Endothelial cell of umbilical vein (primary cell): ENCODE measurements around the gene EDRF1. TPM values are rescaled to one million over a fixed set of nuclear protein-coding genes. Genes with fewer than 3 reads are reported as not detected.

ENCODE experiments used
- BruUV-seq: library from RNA; stranded (reverse); fragments of 400-500 nt; replicated peaks from 2 replicates; lab custom pipeline; 2021; lab: Mats Ljungman, UMichigan
- CTCF ChIA-PET: fragments of 300-600, 350-600 bp; sonication (Branson Sonifier 250); formaldehyde crosslinking; loops from one replicate; lab custom pipeline; 2021; ENCODE audit warnings: antibody characterized with exemption, inconsistent platforms; lab: Charles Lee
- POLR2A ChIA-PET: fragments of 300-600, 350-600 bp; sonication (Branson Sonifier 250); formaldehyde crosslinking; loops from one replicate; lab custom pipeline; 2021; ENCODE audit warnings: antibody characterized with exemption, inconsistent platforms; lab: Charles Lee
- DNase-seq: peaks from one replicate; pipeline ENCODE4 v3.0.0-alpha.2; 2011; ENCODE audit warnings: low read depth, low spot score
- FAIRE-seq: peaks from 2 replicates; lab custom pipeline; 2011; peaks lifted over from hg19 to GRCh38; lab: Jason Lieb, UNC
- H2AFZ ChIP-seq: 2 replicates; pipeline ENCODE4 v1.6.0; 2012; ENCODE audit warnings: low read depth, low read length, control low read depth, inconsistent platforms
- H3K27ac ChIP-seq: 2 replicates; pipeline ENCODE4 v1.5.1; 2011; ENCODE audit warnings: low read depth, mild to moderate bottlenecking, control low read depth, low read length, moderate library complexity; ENCODE audit not compliant: insufficient read depth
- H3K27me3 ChIP-seq, 2 experiments: 2 replicates each; pipeline versions ENCODE4 v1.6.0 to v1.6.1; 2011; ENCODE audit warnings: low read length in 2 of 2, mixed read lengths in 1 of 2; ENCODE audit not compliant: control insufficient read depth in 2 of 2, insufficient read depth in 2 of 2
- H3K36me3 ChIP-seq, 2 experiments: 2 replicates in 1 of 2; 3 replicates in 1 of 2; pipeline ENCODE4 v1.5.1; 2011; ENCODE audit warnings: low read length in 2 of 2, mild to moderate bottlenecking in 1 of 2, moderate library complexity in 1 of 2; ENCODE audit not compliant: control insufficient read depth in 2 of 2, insufficient read depth in 2 of 2; ENCODE audit errors: extremely low read depth in 1 of 2
- H3K4me1 ChIP-seq: 3 replicates; pipeline ENCODE4 v1.5.1; 2011; ENCODE audit warnings: mild to moderate bottlenecking, low read length; ENCODE audit not compliant: control insufficient read depth, insufficient read depth; ENCODE audit errors: extremely low read depth
- H3K4me2 ChIP-seq: 2 replicates; pipeline ENCODE4 v1.6.1; 2011; ENCODE audit warnings: low read length, control low read depth, mixed read lengths; ENCODE audit not compliant: insufficient read depth
- H3K4me3 ChIP-seq, 3 experiments: fragments of 200-600 bp in 1 of 3; sonication (generic), shearing (Covaris generic) in 1 of 3; replicated peaks in 1 of 3; 2 replicates each; pipeline ENCODE4 v1.5.1; 2011 to 2016; ENCODE audit warnings: control low read depth in 3 of 3, low read length in 3 of 3, mild to moderate bottlenecking in 2 of 3, inconsistent platforms in 1 of 3, low read depth in 1 of 3, moderate library complexity in 1 of 3; ENCODE audit not compliant: insufficient read depth in 1 of 3
- H3K79me2 ChIP-seq: 2 replicates; pipeline ENCODE4 v1.6.0; 2012; ENCODE audit warnings: low read length, inconsistent platforms; ENCODE audit not compliant: control insufficient read depth, insufficient read depth
- H3K9ac ChIP-seq: replicated peaks from 2 replicates; pipeline ENCODE3; 2011; ENCODE audit warnings: low read length, control low read depth; ENCODE audit not compliant: insufficient read depth; ENCODE audit errors: extremely low read depth
- H3K9me1 ChIP-seq: replicated peaks from 3 replicates; pipeline ENCODE4 v1.6.0; 2011; ENCODE audit warnings: mild to moderate bottlenecking, low read length; ENCODE audit not compliant: control insufficient read depth, insufficient read depth; ENCODE audit errors: extremely low read depth
- H3K9me3 ChIP-seq: replicated peaks from 2 replicates; pipeline ENCODE4 v1.5.1; 2012; ENCODE audit warnings: low read length, inconsistent platforms; ENCODE audit not compliant: control insufficient read depth, insufficient read depth
- H4K20me1 ChIP-seq: replicated peaks from 2 replicates; pipeline ENCODE3; 2011; ENCODE audit warnings: mild to moderate bottlenecking, low read length; ENCODE audit not compliant: control insufficient read depth, insufficient read depth; ENCODE audit errors: extremely low read depth
- EZH2 ChIP-seq: IDR thresholded peaks from 2 replicates; pipeline ENCODE4 v1.6.1; 2012; ENCODE audit warnings: borderline replicate concordance, low read depth, mild to moderate bottlenecking, moderate library complexity, low read length, inconsistent platforms; ENCODE audit not compliant: severe bottlenecking
- FOS ChIP-seq: IDR thresholded peaks from 2 replicates; pipeline ENCODE4 v1.6.1; 2011; ENCODE audit warnings: mild to moderate bottlenecking, low read length, moderate library complexity, borderline replicate concordance; ENCODE audit not compliant: insufficient read depth
- GATA2 ChIP-seq: IDR thresholded peaks from 2 replicates; pipeline ENCODE4 v1.7.0; 2011; ENCODE audit warnings: low read depth, mild to moderate bottlenecking, moderate library complexity, mixed read lengths, low read length; ENCODE audit not compliant: insufficient read length, insufficient read depth
- JUN ChIP-seq: IDR thresholded peaks from 2 replicates; pipeline ENCODE4 v1.6.1; 2011; ENCODE audit warnings: borderline replicate concordance, low read depth; ENCODE audit not compliant: insufficient read length, insufficient read depth
- MAX ChIP-seq: IDR thresholded peaks from 2 replicates; pipeline ENCODE4 v1.6.1; 2011; ENCODE audit not compliant: insufficient read depth, insufficient read length
- MYC ChIP-seq: IDR thresholded peaks from one replicate; pipeline ENCODE4 v1.6.1; 2011; ENCODE audit warnings: mild to moderate bottlenecking, low read depth, low read length
- POLR2A ChIP-seq: IDR thresholded peaks from 2 replicates; pipeline ENCODE4 v1.6.1; 2012; ENCODE audit warnings: low read depth, mild to moderate bottlenecking, control low read depth, low read length
- POLR2AphosphoS5 ChIP-seq: IDR thresholded peaks from 2 replicates; pipeline ENCODE4 v1.6.1; 2012; ENCODE audit warnings: low read depth, mild to moderate bottlenecking, control low read depth, low read length, moderate library complexity; ENCODE audit not compliant: insufficient read depth
- dilution Hi-C: fragments of 300-500 bp; cut with MboI; formaldehyde crosslinking; loops from one replicate; pipeline ENCODE4 v1.15.0; 2019; ENCODE audit warnings: low sequenced_read_pairs; ENCODE audit not compliant: extremely low pct_ligation_motif_present
- intact Hi-C: fragments of 100-400 bp; cut with micrococcal nuclease; formaldehyde crosslinking; loops from one replicate; pipeline ENCODE4 v1.10.0; 2022
- polyA plus RNA-seq, 4 experiments: library from polyadenylated mRNA; depleted of rRNA in 3 of 4; stranded (reverse) in 3 of 4; unstranded in 1 of 4; fragments of >200 nt; gene quantifications; 2 replicates each; pipeline versions ENCODE4 v1.2.1 to v1.2.3, GENCODE V29; 2011 to 2012; ENCODE audit warnings: missing spikeins in 1 of 4
- total RNA-seq: library from RNA; stranded (reverse); gene quantifications from 2 replicates; pipeline ENCODE4 v1.2.3, GENCODE V29; 2021
- TF ChIP-seq, protein P1 (sequence below), 2 donors: IDR thresholded peaks; 1 replicate in 1 of 2; 2 replicates in 1 of 2; pipeline ENCODE4 v1.5.1; 2011; ENCODE audit warnings: low read length in 2 of 2, mild to moderate bottlenecking in 2 of 2, moderate library complexity in 2 of 2, control low read depth in 1 of 2, inconsistent platforms in 1 of 2, low read depth in 1 of 2; ENCODE audit not compliant: insufficient read depth in 1 of 2; ENCODE audit errors: extremely low read depth in 1 of 2

EDRF1 gene
- total and polyA plus RNA-seq, 2 donors (not counting 3 experiments of a cell fraction or from before 2014, with no cell fraction given): 11.6 to 27.8 TPM

GRCh38 chr10:125802739-125803138, 83.2 kb downstream of the EDRF1 start:
- H3K9ac ChIP-seq: no peak overlapping the region
- dilution Hi-C loops: no loop called here
- no peak for TF ChIP-seq POLR2A
- no peak for TF ChIP-seq MYC
- TF ChIP-seq EZH2: no peak
- TF ChIP-seq JUN: no peak
- TF ChIP-seq FOS: no peak
- TF ChIP-seq, protein P1, sequence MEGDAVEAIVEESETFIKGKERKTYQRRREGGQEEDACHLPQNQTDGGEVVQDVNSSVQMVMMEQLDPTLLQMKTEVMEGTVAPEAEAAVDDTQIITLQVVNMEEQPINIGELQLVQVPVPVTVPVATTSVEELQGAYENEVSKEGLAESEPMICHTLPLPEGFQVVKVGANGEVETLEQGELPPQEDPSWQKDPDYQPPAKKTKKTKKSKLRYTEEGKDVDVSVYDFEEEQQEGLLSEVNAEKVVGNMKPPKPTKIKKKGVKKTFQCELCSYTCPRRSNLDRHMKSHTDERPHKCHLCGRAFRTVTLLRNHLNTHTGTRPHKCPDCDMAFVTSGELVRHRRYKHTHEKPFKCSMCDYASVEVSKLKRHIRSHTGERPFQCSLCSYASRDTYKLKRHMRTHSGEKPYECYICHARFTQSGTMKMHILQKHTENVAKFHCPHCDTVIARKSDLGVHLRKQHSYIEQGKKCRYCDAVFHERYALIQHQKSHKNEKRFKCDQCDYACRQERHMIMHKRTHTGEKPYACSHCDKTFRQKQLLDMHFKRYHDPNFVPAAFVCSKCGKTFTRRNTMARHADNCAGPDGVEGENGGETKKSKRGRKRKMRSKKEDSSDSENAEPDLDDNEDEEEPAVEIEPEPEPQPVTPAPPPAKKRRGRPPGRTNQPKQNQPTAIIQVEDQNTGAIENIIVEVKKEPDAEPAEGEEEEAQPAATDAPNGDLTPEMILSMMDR (IDR thresholded peaks at IDR 0.05; ENCODE audit: extremely low read depth in 1 of 2, insufficient read depth in 1 of 2, low read depth in 1 of 2, low read length in 2 of 2): no peak
- TF ChIP-seq POLR2AphosphoS5: no peak
- TF ChIP-seq MAX: no peak
- TF ChIP-seq GATA2: no peak
- no peaks in the 10 kb centered on the region for H3K79me2 ChIP-seq
- no peaks in the 10 kb centered on the region for H3K9me1 ChIP-seq
- no peak overlapping the region for H3K4me3 ChIP-seq
- ChIA-PET POLR2A (no interaction called here), CTCF (no interaction called here)
- BruUV-seq: no TSS peak
- no peak overlapping the region for H3K27ac ChIP-seq
- no peaks in the 10 kb centered on the region for H3K4me1 ChIP-seq
- peaks cover 3 to 10% of the 10 kb centered on the region in 2 experiments for H3K36me3 ChIP-seq
- intact Hi-C loops: no loop called here
- H3K27me3 ChIP-seq: no peaks in the 10 kb centered on the region
- DNase-seq: no peak
- no peak overlapping the region for H3K4me2 ChIP-seq
- H4K20me1 ChIP-seq: no peaks in the 10 kb centered on the region
- no peak overlapping the region for H2AFZ ChIP-seq
- FAIRE-seq: no peak
- H3K9me3 ChIP-seq: no peaks in the 10 kb centered on the region
